ENCODE results near the gene SLC4A9.
"Not testable (repeated sequence)": the region's sequence is repeated elsewhere in the genome, so short reads cannot be mapped to it uniquely, and the experiment has no call there.

The SLC4A9 gene

GRCh38 chr5:140340605-140341121 is 19.3 kb upstream of the SLC4A9 start:
- no peak for DNase-seq

GRCh38 chr5:140341591-140341990 is 18.4 kb upstream of the SLC4A9 start:
- no peak for DNase-seq

GRCh38 chr5:140342287-140342686 is 17.7 kb upstream of the SLC4A9 start:
- peak; percentile 56 for DNase-seq

- DNase-seq = no peak
Measured at GRCh38 chr5:140342896-140343295, 17.1 kb upstream of the SLC4A9 start.

GRCh38 chr5:140343849-140344248 is 16.1 kb upstream of the SLC4A9 start:
- not testable (repeated sequence) for DNase-seq

- DNase-seq = no peak
Measured at GRCh38 chr5:140344683-140345423, 15.1 kb upstream of the SLC4A9 start.

GRCh38 chr5:140345919-140346347 is 14.1 kb upstream of the SLC4A9 start:
- DNase-seq = peak; percentile 64

- peak; percentile 85 for DNase-seq
Measured at GRCh38 chr5:140346348-140347221, 13.4 kb upstream of the SLC4A9 start, which contains the start of gene HBEGF. TSS of gene HBEGF (minus strand) at chr5:140346603. CDS start at chr5:140346328, 275 bp downstream.

GRCh38 chr5:140347360-140347759 is 12.6 kb upstream of the SLC4A9 start:
- no peak for DNase-seq

GRCh38 chr5:140348104-140348503 is 11.9 kb upstream of the SLC4A9 start:
- DNase-seq = no peak

- DNase-seq = no peak
Measured at GRCh38 chr5:140349244-140349643, 10.8 kb upstream of the SLC4A9 start.

GRCh38 chr5:140351609-140352334 is 8.2 kb upstream of the SLC4A9 start:
- DNase-seq = no peak

GRCh38 chr5:140355546-140355945 is 4.4 kb upstream of the SLC4A9 start:
- no peak for DNase-seq

- DNase-seq = no peak
Measured at GRCh38 chr5:140356853-140357725, 2.9 kb upstream of the SLC4A9 start.

GRCh38 chr5:140357726-140358093 is 2.3 kb upstream of the SLC4A9 start:
- peak; percentile 84 for DNase-seq

- no peak for DNase-seq
Measured at GRCh38 chr5:140358738-140359310, 1.2 kb upstream of the SLC4A9 start.

GRCh38 chr5:140360681-140361479 is 886 bp downstream of the SLC4A9 start:
- DNase-seq = no peak

GRCh38 chr5:140361901-140362300 is 1.9 kb downstream of the SLC4A9 start:
- no peak for DNase-seq

- no peak for DNase-seq
Measured at GRCh38 chr5:140362311-140362710, 2.3 kb downstream of the SLC4A9 start.

GRCh38 chr5:140362875-140363630 is 3.1 kb downstream of the SLC4A9 start:
- DNase-seq = peak; percentile 54
